Prostate gland (tissue), 2 donors: ENCODE results near the gene RCHY1.

Experiments used
- CTCF ChIP-seq, 4 experiments: fragments of 200-600 bp in 2 of 4; fragments of 450-650 bp in 2 of 4; sonication (generic) in 2 of 4; IDR thresholded peaks; 1 replicate in 3 of 4; 2 replicates in 1 of 4; pipeline ENCODE4 v1.5.1; 2016 to 2019; ENCODE audit warnings: antibody characterized with exemption in 4 of 4, mild to moderate bottlenecking in 2 of 4, moderate library complexity in 2 of 4
- POLR2A ChIP-seq: fragments of 450-650 bp; IDR thresholded peaks from one replicate; pipeline ENCODE4 v1.6.1; 2016; ENCODE audit warnings: antibody characterized with exemption, mild to moderate bottlenecking
- POLR2AphosphoS5 ChIP-seq: sonication (generic); formaldehyde crosslinking; IDR thresholded peaks from one replicate; pipeline ENCODE4 v1.6.1; 2017; ENCODE audit warnings: antibody characterized with exemption

DNA sequence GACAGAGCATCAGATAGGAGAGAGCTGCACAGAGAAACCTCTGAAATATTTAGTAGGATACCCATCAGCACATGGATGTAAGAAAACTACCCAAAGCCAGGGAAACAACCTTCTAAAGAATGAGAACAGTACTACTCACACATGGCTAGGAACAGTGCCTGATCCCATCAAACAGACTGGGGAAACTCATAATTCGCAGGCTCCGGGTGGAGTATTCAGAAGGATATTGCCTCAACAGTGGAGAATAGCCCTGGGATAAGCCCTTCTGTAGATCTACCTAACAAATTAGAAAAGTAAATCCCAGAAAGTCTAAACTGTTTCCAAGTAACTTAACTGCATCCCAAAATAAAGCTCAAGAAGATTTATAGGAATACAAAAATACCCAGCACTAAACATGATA is 17.8 kb downstream of the RCHY1 start:
- no peak for TF ChIP-seq POLR2A
- no peak for TF ChIP-seq CTCF (IDR thresholded peaks at IDR 0.05)
- no peak for TF ChIP-seq POLR2AphosphoS5
